Motor neuron (in vitro differentiated cells): ENCODE data around the gene SLIT1. TPM values are rescaled to one million over a fixed set of nuclear protein-coding genes. Genes with fewer than 3 reads are reported as not detected.

Experiments used
- ATAC-seq, 8 experiments: fragments of 200-7000 bp; cut with Tn5 transposase; replicated peaks in 6 of 8; 2 replicates each; pipeline ENCODE4 v1.8.0; 2021; ENCODE audit warnings: mild to moderate bottlenecking in 8 of 8, moderate library complexity in 8 of 8
- H3K27ac ChIP-seq, 2 donors: fragments of 250-450 bp; sonication (Bioruptor Pico); 2 replicates each; pipeline ENCODE4 v1.9.0; 2021; ENCODE audit warnings: antibody characterized with exemption in 2 of 2, mild to moderate bottlenecking in 2 of 2, moderate library complexity in 1 of 2
- H3K4me1 ChIP-seq, 2 donors: fragments of 250-450 bp; sonication (Bioruptor Pico); replicated peaks in 1 of 2; 2 replicates each; pipeline ENCODE4 v1.6.1; 2021; ENCODE audit warnings: antibody characterized with exemption in 2 of 2, mild to moderate bottlenecking in 2 of 2, moderate library complexity in 1 of 2
- H3K4me3 ChIP-seq, 5 donors: fragments of 250-450 bp; sonication (Bioruptor Pico); 2 replicates each; pipeline ENCODE4 v1.9.0; 2021; ENCODE audit warnings: antibody characterized with exemption in 5 of 5, mild to moderate bottlenecking in 5 of 5, moderate library complexity in 4 of 5
- WGBS, 10 experiments: fragments of 450-650 bp; shearing (Covaris generic); methylation state at CpG; one replicate each; pipeline ENCODE4 v1.0.0; 2022; 5-methylcytosine and 5-hydroxymethylcytosine counted together
- in situ Hi-C, 9 experiments: fragments of 400-800 bp; cut with MboI; loops; one replicate each; pipeline ENCODE4 v1.15.0; 2021; ENCODE audit warnings: low sequenced_read_pairs in 9 of 9, low pct_unique_long_range_greater_than_20kb in 2 of 9; ENCODE audit not compliant: unreplicated experiment in 9 of 9
- total RNA-seq, 8 experiments: library from RNA; unstranded; fragments of 300-600 nt; gene quantifications; 2 replicates each; pipeline versions ENCODE4 v1.2.3 to v1.2.4, GENCODE V29; 2022

Gene SLIT1
- total RNA-seq, 8 experiments from 2014 or later = 0.20 to 137 (median 54.2) TPM

DNA sequence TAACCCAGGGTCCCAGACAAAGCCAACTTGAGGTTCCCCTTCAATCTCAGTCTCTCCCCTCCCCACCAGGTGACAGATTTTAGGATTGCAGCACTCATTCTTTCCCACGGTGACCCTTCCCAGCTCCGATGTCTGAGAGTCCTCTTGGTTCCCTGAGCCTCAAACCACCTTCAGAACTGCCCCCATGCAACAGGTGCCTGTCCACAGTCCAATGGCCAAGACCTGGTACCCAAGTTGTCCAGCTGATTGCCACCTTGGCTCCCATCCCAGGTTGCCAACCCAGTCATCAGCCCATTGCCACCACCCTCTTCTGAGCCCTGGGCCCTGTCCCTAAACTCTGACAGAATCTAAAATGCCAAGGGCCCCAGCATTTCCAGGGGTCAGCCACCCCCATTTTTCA is 53.5 kb downstream of the SLIT1 start:
- H3K4me3 ChIP-seq = no peak overlapping the region
- in situ Hi-C loops = no loop called here
- no peak for ATAC-seq
- H3K4me1 ChIP-seq = peaks cover 76 to 81% of the 10 kb centered on the region in 2 donors
- no peak overlapping the region for H3K27ac ChIP-seq
- WGBS, 10 experiments = 0 to 80% (median 43%) methylated on average over 1 to 2 of the region's 2 CpGs; no CpG with 5 or more reads in 6 of the 10 experiments

DNA sequence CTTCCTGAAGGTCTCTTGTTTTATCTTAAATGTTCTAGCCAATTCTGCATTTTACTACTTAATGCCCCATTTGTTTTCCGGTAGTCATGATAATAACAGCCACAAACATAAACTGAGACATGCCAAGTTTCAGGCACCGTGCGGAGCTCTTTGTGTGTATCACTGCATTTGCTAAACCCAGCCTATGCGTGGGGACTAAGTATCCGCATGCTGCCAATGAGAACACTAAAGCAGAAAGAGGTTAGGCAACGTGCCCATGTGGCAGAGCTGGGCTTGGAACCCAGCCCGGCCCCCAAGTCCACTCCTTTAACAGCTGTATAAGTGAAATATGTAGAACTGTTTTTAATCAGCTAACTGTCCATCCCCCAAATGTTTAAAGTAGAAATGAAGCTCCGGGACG is 54.1 kb downstream of the SLIT1 start:
- Histone ChIP-seq H3K27ac (peak overlapping the region in 1 of 2 donors; percentile 64), H3K4me1 (peaks cover 75 to 78% of the 10 kb centered on the region in 2 donors), H3K4me3 (no peak overlapping the region)
- 0 to 100% (median 62%) methylated on average over 1 to 6 of the region's 9 CpGs; no CpG with 5 or more reads in 2 of the 10 experiments for WGBS, 10 experiments
- peak in 2 of 8 experiments; percentile 59 to 63 for ATAC-seq
- in situ Hi-C loops = no loop called here

DNA sequence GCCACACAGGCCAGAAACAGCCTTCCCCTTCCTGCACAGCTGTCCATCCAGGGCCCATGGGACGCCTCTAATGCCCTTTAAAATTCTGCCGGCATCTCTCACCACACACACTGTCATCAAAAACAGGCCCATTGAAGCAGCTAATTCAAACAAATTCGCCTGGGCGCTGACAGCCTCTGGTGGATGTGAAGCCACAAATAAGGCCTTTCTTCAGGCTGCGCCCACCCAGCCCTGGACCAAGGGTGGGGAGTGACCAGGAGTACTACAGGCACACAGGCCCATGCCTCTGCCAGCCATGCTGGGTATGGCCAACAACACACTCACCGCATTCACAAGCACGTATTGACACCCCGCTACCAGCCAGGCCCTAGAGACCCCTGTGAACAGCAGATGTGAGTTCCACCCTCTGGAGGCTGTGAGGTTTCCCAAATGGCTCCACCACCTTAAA is 54.6 kb downstream of the SLIT1 start:
- H3K4me1 ChIP-seq = peaks cover 71 to 73% of the 10 kb centered on the region in 2 donors

DNA sequence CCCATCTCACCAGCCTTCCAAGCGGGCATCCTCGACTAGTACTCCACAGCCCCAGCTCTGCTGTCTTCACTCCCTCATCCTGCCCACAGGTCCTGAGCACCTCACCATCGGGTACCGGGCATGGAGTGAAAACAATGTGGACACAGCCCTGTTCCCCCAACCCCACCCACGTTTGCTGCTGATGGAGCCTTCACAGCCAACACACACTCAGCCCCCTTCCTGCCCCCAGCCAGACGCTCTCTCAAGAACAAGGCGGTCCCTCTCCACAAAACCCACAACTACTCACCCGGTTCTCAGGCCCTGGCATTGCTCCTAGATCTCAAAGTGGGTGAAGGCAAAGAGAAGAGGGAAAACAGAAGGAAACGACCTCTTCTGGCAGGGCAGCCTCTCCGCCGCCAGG is 56.1 kb downstream of the SLIT1 start:
- ATAC-seq = no peak
- H3K4me3 ChIP-seq = no peak overlapping the region
- peaks cover 55 to 59% of the 10 kb centered on the region in 2 donors for H3K4me1 ChIP-seq
- WGBS, 10 experiments = 40 to 100% (median 85%) methylated on average over 2 to 7 of the region's 11 CpGs; no CpG with 5 or more reads in 4 of the 10 experiments
- H3K27ac ChIP-seq = peak overlapping the region in 1 of 2 donors; percentile 40
- in situ Hi-C loops = no loop called here

More for the DNA sequence above, 54.6 kb downstream of the SLIT1 start:
- Histone ChIP-seq H3K4me3 (no peak overlapping the region), H3K27ac (peak overlapping the region; percentile 36 to 64)
- 60 to 80% (median 70%) methylated on average over 1 to 4 of the region's 8 CpGs; no CpG with 5 or more reads in 6 of the 10 experiments for WGBS, 10 experiments
- peak in 3 of 8 experiments; percentile 13 to 42 (median 38) for ATAC-seq
- in situ Hi-C loops = no loop called here

DNA sequence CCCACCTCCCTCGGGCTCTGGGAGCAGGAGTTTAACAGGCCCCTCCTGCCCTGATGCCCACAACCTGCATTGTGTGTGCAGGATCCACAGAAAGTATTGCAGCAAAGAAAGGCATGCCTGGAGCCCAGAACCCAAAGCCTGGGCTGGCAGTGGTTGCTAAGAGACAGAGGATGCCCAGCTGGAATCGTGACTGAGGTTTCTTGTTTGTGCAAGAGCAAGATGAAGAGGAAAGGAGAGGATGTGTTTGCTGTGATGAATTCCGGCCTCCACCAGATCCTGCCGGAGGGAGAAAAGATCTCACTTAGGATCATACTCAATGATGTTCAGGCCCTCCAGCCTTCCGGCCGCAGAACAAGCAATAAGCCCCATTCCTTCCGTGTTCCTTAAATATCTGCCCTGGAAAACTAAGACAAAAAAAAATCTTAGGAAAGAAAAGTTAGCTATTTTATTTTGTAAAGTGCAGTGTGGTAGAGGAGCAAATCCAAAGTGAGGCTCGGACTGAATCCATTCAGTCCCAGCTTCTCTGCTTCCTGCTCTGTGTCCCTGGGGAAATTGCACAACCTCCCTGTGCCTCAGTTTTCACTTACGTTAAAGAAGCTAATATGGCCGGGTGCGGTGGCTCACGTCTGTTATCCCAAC is 57.1 kb downstream of the SLIT1 start:
- Histone ChIP-seq H3K4me1 (peaks cover 55 to 59% of the 10 kb centered on the region in 2 donors), H3K4me3 (no peak overlapping the region), H3K27ac (peak overlapping the region; percentile 40)
- 20 to 100% (median 63%) methylated on average over 1 to 10 of the region's 12 CpGs; no CpG with 5 or more reads in 1 of the 10 experiments for WGBS, 10 experiments
- ATAC-seq = peak in 5 of 8 experiments; percentile 48 to 90 (median 73)
- in situ Hi-C loops = no loop called here

DNA sequence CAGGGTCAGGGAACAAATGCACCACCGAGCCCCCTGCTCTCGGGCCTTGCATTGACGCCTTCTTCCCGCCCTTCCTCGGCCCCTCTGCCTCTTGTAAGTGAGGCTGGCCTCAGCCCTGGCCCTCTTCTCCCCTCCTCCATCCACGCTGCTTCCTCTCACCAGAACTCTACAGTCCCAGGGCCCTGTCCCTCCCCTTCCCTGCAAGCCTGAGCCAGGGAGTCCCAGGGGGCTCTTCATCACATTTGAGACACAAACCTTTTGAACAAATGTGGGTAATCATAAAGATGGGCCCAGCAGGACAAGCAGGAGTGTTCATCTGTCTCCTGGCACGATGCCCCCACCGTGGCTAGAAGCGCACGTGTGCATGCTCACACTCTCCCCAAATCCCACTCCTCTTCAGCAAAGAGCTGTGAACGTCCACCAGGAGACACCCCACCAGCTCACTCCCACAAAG is 57.7 kb downstream of the SLIT1 start:
- Histone ChIP-seq H3K4me1 (peaks cover 51 to 57% of the 10 kb centered on the region in 2 donors), H3K4me3 (no peak overlapping the region), H3K27ac (peak overlapping the region; percentile 40)
- peak in 5 of 8 experiments; percentile 61 to 90 (median 84) for ATAC-seq
- whole genome bisulfite sequencing, 10 experiments = 40 to 80% (median 48%) methylated on average over 1 to 6 of the region's 11 CpGs; no CpG with 5 or more reads in 5 of the 10 experiments
- in situ Hi-C loops = no loop called here

DNA sequence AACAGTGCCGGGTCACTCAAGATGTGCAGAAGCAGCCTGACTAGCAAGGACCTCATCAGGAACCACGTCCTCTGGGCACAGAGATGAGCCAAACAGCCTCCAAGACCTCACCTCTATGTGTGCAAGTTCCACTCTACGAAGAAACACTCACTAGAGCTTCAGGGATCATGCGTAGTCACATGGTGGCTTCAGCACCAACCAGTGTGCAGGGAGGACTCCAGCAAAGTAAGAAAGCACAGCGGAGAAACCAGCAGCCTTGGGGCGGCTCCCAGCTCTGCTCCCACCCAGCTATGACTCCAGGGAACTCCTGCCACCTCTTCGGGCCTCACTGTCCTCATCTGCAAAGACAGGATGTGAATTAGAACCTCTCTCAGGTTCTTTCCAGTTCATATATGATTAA is 58.2 kb downstream of the SLIT1 start:
- ATAC-seq = peak in 2 of 8 experiments; percentile 72 to 73
- Histone ChIP-seq H3K27ac (peak overlapping the region; percentile 40), H3K4me1 (peaks cover 51 to 53% of the 10 kb centered on the region in 2 donors), H3K4me3 (no peak overlapping the region)
- WGBS, 10 experiments = 34 to 100% (median 97%) methylated on average over 1 to 5 of the region's 7 CpGs; no CpG with 5 or more reads in 2 of the 10 experiments
- in situ Hi-C loops = no loop called here

DNA sequence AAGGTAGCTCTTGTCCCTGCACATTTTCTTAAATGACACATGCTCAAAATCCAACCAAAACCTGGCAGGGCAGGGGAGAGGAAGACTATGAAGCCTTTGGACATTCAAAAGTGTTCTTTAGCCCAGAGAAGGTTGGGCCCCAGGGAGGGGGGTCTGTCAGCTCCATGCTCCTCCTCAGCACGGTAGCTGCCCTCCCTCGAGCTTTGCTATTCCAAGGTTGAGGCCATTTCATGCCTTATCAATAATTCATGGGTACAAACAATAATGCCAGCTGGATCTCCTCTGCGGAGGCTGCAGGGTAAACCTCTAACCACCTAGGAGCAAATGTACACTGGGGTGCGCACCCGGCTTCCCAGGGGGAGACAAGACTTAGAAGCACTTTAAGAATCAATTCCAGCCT is 61.5 kb downstream of the SLIT1 start:
- in situ Hi-C loops = no loop called here
- 20 to 100% (median 40%) methylated on average over 1 to 5 of the region's 5 CpGs; no CpG with 5 or more reads in 5 of the 10 experiments for WGBS, 10 experiments
- peak in 1 of 8 experiments; percentile 49 for ATAC-seq
- H3K27ac ChIP-seq = no peak overlapping the region
- H3K4me1 ChIP-seq = peaks cover 36 to 58% of the 10 kb centered on the region in 2 donors
- no peak overlapping the region for H3K4me3 ChIP-seq

DNA sequence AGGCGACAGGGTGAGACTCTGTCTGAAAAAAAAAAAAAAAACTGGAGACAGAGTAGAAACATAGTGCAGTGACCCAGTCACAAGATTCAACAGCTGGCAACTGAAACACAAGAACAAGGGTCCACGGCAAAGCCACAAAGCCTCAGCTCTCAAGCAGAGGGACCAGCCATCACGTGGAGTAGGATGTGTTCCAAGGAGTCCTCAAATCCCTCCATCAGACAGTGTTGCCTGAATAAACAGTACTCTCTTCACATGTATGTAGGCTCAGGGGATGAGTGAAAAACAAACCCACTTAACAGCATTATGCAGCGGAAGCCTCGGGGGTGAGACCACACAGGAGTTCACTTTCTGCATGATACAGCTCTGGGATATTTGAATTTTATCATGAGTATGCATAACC is 62.0 kb downstream of the SLIT1 start:
- Histone ChIP-seq H3K4me3 (no peak overlapping the region), H3K4me1 (peaks cover 35 to 58% of the 10 kb centered on the region in 2 donors), H3K27ac (no peak overlapping the region)
- ATAC-seq = peak in 6 of 8 experiments; percentile 5 to 79 (median 28)
- 57 to 100% (median 60%) methylated on average over 1 to 5 of the region's 5 CpGs; no CpG with 5 or more reads in 1 of the 10 experiments for WGBS, 10 experiments
- in situ Hi-C loops = no loop called here

DNA sequence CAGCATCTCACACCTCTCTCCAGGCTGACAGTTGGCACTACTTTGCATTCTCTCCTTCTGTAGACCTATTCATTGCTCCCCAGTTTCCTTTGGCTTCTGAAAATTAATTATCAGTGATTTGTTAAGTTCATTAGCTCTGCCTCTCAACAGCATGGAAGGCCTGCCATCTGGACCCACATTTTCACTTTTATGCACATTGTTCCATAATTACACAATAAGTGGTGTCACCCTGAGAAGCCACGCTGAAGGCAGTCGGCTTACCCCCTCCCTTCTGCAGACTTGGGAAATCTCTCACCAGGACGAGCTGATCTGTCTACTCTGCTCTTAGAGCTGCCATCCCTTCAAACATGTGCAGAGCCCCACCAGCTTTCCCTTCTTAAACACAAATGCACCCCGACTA is 64.7 kb downstream of the SLIT1 start:
- peaks cover 21 to 41% of the 10 kb centered on the region in 2 donors for H3K4me1 ChIP-seq
- 0 to 100% (median 57%) methylated on average over 1 to 3 of the region's 4 CpGs; no CpG with 5 or more reads in 2 of the 10 experiments for WGBS, 10 experiments
- peak in 3 of 8 experiments; percentile 8 to 26 (median 21) for ATAC-seq
- H3K27ac ChIP-seq = peak overlapping the region in 1 of 2 donors; percentile 30
- in situ Hi-C loops = no loop called here
- no peak overlapping the region for H3K4me3 ChIP-seq

DNA sequence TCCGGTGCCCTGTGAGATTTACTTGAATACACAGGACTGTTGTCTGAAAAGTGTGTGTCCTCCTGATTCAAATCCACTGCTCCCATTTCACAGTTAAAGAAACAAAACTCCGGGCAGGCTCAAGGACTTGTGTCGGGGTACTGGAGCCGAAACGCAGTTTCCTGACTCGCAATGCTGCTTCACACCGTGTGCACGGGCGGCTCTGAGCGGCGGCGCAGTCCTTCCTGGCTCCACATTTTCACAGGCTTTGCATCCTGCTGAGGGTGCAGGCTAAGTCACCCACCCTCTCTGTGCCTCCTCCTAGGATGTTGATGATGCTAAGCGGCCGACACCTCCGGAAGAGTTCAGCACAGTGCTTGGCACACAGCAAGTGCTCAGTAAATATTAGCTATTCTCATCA is 65.4 kb downstream of the SLIT1 start:
- WGBS, 10 experiments = 85 to 100% (median 90%) methylated on average over 1 to 14 of the region's 15 CpGs; no CpG with 5 or more reads in 4 of the 10 experiments
- in situ Hi-C loops = no loop called here
- peak overlapping the region in 1 of 2 donors; percentile 30 for H3K27ac ChIP-seq
- peaks cover 21 to 41% of the 10 kb centered on the region in 2 donors for H3K4me1 ChIP-seq
- no peak for ATAC-seq
- no peak overlapping the region for H3K4me3 ChIP-seq

DNA sequence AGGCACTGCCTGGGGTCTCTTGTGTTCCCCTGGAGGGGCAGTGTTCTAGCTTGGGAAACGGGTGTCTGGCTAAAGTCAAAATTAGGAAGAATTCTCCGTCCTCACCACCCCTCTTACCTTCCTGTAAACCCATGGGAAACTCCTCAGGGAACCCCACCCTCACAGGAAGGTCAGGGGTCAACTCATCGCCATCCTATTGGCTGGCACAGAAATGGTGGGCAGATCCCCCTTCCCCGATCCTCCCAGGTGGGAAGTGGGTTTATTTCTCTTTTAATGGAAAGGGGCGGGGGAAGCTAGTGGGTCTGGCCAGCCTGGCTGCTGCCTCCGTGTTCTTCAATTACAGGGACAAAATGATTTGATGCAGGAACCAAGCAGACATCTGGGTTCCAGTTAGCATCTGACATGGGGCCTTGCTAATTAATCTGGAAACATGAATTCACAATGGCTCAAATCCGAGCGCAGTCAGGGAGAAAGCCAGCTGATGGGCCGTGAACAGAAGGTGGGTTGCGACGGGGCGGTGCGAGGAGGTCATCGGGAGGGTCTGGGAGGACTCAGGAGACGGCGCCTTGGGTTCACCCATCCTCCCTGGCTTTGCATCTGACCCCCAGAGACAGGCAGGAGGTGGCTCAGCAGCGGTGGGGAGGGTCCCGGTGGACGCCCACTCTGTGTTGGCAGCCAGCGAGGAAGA is 66.6 kb downstream of the SLIT1 start:
- in situ Hi-C loops = no loop called here
- Histone ChIP-seq H3K4me3 (no peak overlapping the region), H3K27ac (peak overlapping the region; percentile 7 to 76), H3K4me1 (peaks cover 17 to 35% of the 10 kb centered on the region in 2 donors)
- peak in 4 of 8 experiments; percentile 48 to 69 (median 64) for ATAC-seq
- WGBS, 10 experiments = 29 to 100% (median 58%) methylated on average over 1 to 14 of the region's 20 CpGs; no CpG with 5 or more reads in 3 of the 10 experiments

DNA sequence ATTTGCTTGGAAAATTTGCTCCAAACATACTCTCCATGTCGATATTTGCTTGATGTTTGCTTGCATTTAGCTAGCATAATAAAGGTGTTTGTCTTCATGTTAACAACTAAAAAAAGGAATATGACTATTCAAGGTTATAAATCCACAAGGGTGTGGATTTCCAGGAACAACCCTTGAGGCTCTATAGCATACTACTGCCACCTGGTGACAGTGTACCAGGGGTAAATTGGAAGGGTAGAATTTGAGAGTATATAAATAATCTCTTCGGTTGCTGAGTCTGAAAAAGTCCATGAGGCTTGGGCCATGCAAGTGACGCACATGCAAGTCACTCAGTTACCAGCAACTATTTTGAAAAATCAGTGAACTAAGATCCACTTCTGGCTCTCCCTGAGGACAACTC is 68.4 kb downstream of the SLIT1 start:
- Histone ChIP-seq H3K4me3 (no peak overlapping the region), H3K4me1 (peaks cover 9 to 25% of the 10 kb centered on the region in 2 donors), H3K27ac (no peak overlapping the region)
- in situ Hi-C loops = no loop called here
- peak in 3 of 8 experiments; percentile 41 to 85 (median 52) for ATAC-seq
- WGBS, 10 experiments = 0 to 100% (median 70%) methylated on average over 1 to 3 of the region's 3 CpGs; no CpG with 5 or more reads in 2 of the 10 experiments
